RWPE1 (cell line): Measurements from ENCODE around the gene BLZF1.
A peak's percentile ranks its signal among the peaks of the same experiment; 100 is the strongest.

Experiments used
- CTCF ChIA-PET: fragments of 350-600 bp; sonication (Branson Sonifier 250); formaldehyde crosslinking; extraction: SDS; loops from one replicate; lab custom pipeline; 2021; lab: Yijun Ruan, JAX
- POLR2A ChIA-PET: fragments of 400-600 bp; formaldehyde crosslinking; extraction: SDS; loops from one replicate; lab custom pipeline; 2020; ENCODE audit warnings: antibody characterized with exemption; ENCODE audit not compliant: low non-redundant PET; lab: Yijun Ruan, JAX
- DNase-seq: peaks from one replicate; pipeline ENCODE4 v3.0.0; 2012; ENCODE audit warnings: low spot score
- H3K27ac ChIP-seq: fragments of 450-650 bp; 2 replicates; pipeline ENCODE4 v1.5.1; 2017
- TF ChIP-seq, protein P1 (sequence below): fragments of 450-650 bp; conservative IDR thresholded peaks from 2 replicates; pipeline ENCODE4 v1.5.1; 2017; ENCODE audit warnings: low read depth, mild to moderate bottlenecking

Gene BLZF1

DNA sequence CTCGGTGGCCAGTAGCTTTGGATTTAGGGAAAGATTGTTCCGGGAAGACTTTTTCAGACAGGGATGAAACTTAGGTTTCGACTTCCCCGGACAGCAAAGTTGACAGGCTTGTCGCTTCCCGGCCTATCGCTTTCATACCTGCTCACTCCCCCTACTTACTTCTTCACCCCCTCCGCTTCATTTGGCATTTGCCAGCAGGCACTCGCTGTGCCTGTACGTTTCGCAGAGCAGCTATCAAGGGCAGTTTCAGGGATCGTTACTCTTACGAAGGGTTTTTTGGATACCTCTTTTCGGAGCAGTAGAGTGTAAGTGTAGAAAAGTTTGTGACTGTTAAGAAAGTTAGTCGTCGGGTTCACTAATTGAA, 393 bp downstream of the BLZF1 start:
- TF ChIP-seq, protein P1, sequence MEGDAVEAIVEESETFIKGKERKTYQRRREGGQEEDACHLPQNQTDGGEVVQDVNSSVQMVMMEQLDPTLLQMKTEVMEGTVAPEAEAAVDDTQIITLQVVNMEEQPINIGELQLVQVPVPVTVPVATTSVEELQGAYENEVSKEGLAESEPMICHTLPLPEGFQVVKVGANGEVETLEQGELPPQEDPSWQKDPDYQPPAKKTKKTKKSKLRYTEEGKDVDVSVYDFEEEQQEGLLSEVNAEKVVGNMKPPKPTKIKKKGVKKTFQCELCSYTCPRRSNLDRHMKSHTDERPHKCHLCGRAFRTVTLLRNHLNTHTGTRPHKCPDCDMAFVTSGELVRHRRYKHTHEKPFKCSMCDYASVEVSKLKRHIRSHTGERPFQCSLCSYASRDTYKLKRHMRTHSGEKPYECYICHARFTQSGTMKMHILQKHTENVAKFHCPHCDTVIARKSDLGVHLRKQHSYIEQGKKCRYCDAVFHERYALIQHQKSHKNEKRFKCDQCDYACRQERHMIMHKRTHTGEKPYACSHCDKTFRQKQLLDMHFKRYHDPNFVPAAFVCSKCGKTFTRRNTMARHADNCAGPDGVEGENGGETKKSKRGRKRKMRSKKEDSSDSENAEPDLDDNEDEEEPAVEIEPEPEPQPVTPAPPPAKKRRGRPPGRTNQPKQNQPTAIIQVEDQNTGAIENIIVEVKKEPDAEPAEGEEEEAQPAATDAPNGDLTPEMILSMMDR, result no peak
- DNase-seq, result peak; percentile 16
- CTCF ChIA-PET, result interaction anchor here (0.8 kb wide), 1 partner anchor 205 kb away, joined by 6 read pairs; no protein-coding TSS in a partner anchor
- POLR2A ChIA-PET, result no interaction called here
- H3K27ac ChIP-seq, result peak overlapping the region; percentile 82

GRCh38 chr1:169371404-169371803, 3.4 kb downstream of the BLZF1 start:
- H3K27ac ChIP-seq, result no peak overlapping the region
- ChIA-PET CTCF (interaction anchor here (0.6 kb wide), 1 partner anchor 173 kb away, joined by 3 read pairs; no protein-coding TSS in a partner anchor), POLR2A (no interaction called here)
- DNase-seq, result no peak
- TF ChIP-seq, protein P1, result no peak

- ChIA-PET POLR2A (no interaction called here), CTCF (interaction anchor here (0.6 kb wide), 1 partner anchor 16 kb away, joined by 4 read pairs; no protein-coding TSS in a partner anchor)
- TF ChIP-seq, protein P1, result no peak
- DNase-seq, result no peak
- H3K27ac ChIP-seq, result no peak overlapping the region
Measured at GRCh38 chr1:169381162-169381561, 13.2 kb downstream of the BLZF1 start.

DNA sequence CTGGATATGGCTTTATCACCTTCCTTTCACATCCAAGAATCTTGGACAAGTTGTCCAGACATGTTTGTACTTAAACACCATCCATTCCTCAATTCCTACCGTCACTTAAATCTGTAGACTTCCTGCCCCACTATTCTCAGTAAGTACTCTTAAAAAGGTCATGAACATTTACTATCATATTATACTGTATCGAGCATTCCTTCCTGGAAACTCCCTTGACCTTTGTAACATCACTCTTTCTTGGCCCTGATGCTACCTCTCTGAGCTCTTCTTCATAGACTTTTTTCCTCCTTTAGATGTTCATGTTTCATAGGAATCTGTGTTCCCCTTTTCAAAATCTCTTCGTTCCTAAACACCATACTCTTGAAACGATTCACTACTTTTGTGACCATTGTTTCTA, 15.5 kb downstream of the BLZF1 start:
- CTCF ChIA-PET, result no interaction called here
- POLR2A ChIA-PET, result no interaction called here
- no peak overlapping the region for H3K27ac ChIP-seq
- no peak for DNase-seq
- TF ChIP-seq, protein P1, result no peak

GRCh38 chr1:169387399-169387798, 19.4 kb downstream of the BLZF1 start:
- CTCF ChIA-PET, result interaction anchor here (0.7 kb wide), 1 partner anchor 864 kb away, joined by 5 read pairs; no protein-coding TSS in a partner anchor
- POLR2A ChIA-PET, result no interaction called here
- TF ChIP-seq, protein P1, result no peak
- H3K27ac ChIP-seq, result no peak overlapping the region
- DNase-seq, result no peak

DNA sequence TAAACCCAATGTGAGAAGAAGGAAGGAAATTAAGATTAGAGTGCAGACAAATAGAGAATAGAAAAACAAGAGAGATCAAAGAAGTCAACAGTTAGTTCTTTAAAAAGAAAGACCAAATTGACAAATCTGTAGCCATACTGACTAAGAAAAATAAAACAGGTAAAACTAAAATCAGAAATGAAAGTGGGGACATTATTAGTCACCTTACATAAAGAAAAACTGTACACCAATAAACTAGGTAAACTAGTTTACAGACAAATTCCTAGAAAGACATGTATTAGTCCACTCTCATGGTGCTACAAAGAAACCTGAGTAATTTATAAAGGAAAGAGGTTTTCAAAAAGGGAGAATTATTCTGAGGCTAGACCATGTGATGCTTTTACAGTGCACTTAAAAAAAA, 22.3 kb downstream of the BLZF1 start:
- TF ChIP-seq, protein P1, result no peak
- no peak for DNase-seq
- H3K27ac ChIP-seq, result no peak overlapping the region
- ChIA-PET CTCF (interaction anchor here (0.6 kb wide), 1 partner anchor 806 kb away, joined by 3 read pairs; no protein-coding TSS in a partner anchor), POLR2A (no interaction called here)
